ENCODE data around the gene MIEF1.

Gene MIEF1

GRCh38 chr22:39469326-39469680 is 32.8 kb upstream of the MIEF1 start:
- Histone ChIP-seq H3K9me3 (no peaks in the 10 kb centered on the region), H3K4me1 (peaks cover 19% of the 10 kb centered on the region), H3K4me3 (ENCODE audit: low read depth, low read length) (no peak overlapping the region), H3K36me3 (no peaks in the 10 kb centered on the region), H3K27me3 (no peaks in the 10 kb centered on the region)
- no peak for TF ChIP-seq CTCF (IDR thresholded peaks at IDR 0.05; ENCODE audit: low read depth, low read length)
- DNase-seq: no peak

DNA sequence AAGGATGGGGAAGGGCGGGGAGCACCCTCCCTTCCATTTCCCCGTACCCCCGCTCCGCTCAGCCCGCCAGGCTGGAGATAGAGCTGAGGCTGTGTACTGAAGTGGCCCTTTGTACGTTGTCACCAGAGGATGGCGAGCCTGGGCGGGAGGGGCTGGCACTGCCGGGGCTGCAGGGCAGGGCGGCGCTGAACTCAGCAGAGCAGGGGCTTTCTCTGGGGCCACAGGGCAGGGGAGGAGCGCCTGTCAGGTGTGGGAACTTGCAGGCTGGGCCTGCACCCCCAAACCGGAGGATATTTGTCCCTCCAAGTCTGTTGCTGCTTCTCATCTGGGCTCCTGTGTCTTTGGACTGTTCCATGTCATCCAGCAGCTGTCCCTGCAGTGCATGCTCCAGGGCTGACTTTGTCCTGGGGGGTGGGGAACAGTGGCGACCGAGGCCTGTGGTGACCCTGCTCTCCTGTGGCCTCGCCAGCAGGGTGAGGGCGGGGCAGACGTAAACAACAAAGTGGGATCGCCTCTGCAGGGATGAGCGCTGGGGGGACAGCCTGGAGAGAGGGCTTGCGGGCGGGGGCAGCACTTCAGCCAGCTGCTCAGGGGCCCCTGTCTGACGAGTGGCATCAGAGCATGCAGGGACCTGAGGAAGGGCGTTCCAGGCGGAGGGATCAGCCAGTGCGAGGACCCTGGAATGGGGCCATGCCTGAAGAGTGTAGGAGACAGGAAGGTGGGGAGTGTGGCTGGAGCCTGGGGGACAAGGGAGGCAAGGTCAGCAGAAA is 32.2 kb upstream of the MIEF1 start:
- TF ChIP-seq CTCF (IDR thresholded peaks at IDR 0.05; ENCODE audit: low read depth, low read length): no peak
- no peak overlapping the region for H3K4me3 ChIP-seq (ENCODE audit: low read depth, low read length)
- peaks cover 25% of the 10 kb centered on the region for H3K4me1 ChIP-seq
- no peaks in the 10 kb centered on the region for H3K9me3 ChIP-seq
- no peaks in the 10 kb centered on the region for H3K27me3 ChIP-seq
- H3K36me3 ChIP-seq: no peaks in the 10 kb centered on the region
- no peak for DNase-seq

DNA sequence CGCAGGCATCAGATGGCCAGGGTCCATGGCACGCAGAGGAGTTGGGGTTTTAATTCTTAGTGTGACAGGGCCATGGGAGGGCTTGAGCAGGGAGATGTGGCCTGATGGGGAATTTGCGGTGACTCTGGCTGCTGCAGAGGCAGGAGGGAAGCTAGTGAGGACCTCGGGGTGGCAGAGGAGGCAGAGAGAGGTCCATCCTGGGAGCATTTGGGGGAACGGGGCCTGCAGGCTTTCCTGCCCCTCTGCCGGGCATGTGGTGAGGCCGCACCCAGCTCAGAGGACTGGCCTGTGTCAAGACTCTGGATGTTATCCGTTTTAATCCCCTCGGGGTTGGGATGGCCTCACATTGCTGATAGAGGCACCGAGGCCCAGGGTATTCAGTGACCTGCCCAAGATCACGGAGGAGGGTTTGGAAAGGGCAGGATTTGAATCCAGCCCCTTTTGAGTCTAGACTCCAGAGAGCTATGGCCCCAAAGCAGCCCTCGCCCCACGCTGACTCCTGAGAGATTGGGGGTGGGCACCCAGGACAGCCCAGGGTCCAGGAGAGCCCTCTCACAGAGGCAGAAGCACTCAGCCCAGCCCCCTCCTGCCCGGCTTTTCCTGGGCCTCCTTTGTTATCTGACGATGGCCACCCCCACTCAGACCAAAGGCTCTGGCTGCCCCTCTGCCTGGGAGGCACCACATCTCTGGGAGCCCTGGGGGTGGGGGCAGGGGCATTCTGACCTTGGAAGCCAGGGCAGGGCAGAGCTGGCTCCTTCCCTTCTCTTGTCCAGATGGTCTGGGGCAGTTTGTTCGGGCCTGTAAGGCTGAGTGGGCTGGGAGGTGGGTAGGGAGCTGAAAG is 31.4 kb upstream of the MIEF1 start:
- Histone ChIP-seq H3K9me3 (no peaks in the 10 kb centered on the region), H3K27me3 (no peaks in the 10 kb centered on the region), H3K36me3 (no peaks in the 10 kb centered on the region), H3K4me1 (peaks cover 33% of the 10 kb centered on the region), H3K4me3 (ENCODE audit: low read depth, low read length) (no peak overlapping the region)
- no peak for DNase-seq
- TF ChIP-seq CTCF (IDR thresholded peaks at IDR 0.05; ENCODE audit: low read depth, low read length): no peak

DNA sequence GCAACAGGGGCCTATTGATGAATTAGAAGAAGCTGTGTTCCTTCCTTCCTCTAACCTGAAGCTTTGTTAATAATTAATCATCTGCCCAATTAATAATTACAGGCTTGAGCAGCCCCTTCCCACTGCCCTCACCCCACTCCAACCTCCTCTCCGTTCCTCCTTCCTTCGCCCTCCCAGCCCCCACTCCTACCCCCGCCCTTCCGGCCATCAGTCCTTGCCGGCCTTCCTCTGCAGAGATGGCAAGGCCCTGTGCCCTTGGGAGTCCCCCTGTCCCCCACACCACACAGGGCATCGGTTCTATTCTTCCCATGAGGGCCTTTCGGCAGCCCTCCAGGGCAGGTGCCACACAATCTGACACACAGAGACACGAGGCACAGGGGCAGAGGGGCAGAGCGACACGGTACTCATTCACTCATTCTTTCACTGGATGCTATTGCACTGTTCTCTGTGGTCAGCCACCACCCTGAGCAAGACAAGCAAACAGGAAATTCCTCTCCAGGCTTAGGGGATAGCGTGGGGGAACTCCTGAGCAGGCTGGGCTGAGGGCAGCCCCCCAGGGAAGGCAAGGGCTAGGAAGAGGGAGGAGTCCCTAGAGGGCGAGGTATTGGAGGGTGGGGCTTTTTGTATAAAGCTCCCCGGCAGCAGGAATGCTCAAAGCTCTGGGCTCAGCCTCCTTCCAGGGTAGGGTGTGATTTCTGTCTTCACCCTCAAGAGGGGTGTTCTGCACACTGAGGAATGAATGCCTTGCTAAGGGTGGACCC is 30.5 kb upstream of the MIEF1 start:
- Histone ChIP-seq H3K9me3 (no peaks in the 10 kb centered on the region), H3K4me3 (ENCODE audit: low read depth, low read length) (no peak overlapping the region), H3K36me3 (no peaks in the 10 kb centered on the region), H3K4me1 (peaks cover 39% of the 10 kb centered on the region), H3K27me3 (no peaks in the 10 kb centered on the region)
- no peak for TF ChIP-seq CTCF (IDR thresholded peaks at IDR 0.05; ENCODE audit: low read depth, low read length)
- DNase-seq: no peak

- peaks cover 39% of the 10 kb centered on the region for H3K4me1 ChIP-seq
- no peak overlapping the region for H3K4me3 ChIP-seq (ENCODE audit: low read depth, low read length)
- DNase-seq: no peak
- no peaks in the 10 kb centered on the region for H3K9me3 ChIP-seq
- TF ChIP-seq CTCF (IDR thresholded peaks at IDR 0.05; ENCODE audit: low read depth, low read length): no peak
- no peaks in the 10 kb centered on the region for H3K36me3 ChIP-seq
- no peaks in the 10 kb centered on the region for H3K27me3 ChIP-seq
Observed at GRCh38 chr22:39472570-39473556, 29.2 kb upstream of the MIEF1 start.
